GM19438 (cell line): ENCODE measurements around the gene LRRC10.
A peak's percentile ranks its signal among the peaks of the same experiment; 100 is the strongest.
"Not testable (repeated sequence)": the region's sequence is repeated elsewhere in the genome, so short reads cannot be mapped to it uniquely, and the experiment has no call there.

Experiments used
- ATAC-seq: cut with Tn5 transposase; IDR thresholded peaks from one replicate; pipeline ENCODE4 v1.9.1; 2021; ENCODE audit warnings: low read depth; ENCODE audit not compliant: unreplicated experiment

The LRRC10 gene

GRCh38 chr12:69620077-69620476 lies 9.4 kb upstream of the LRRC10 start:
- no peak for ATAC-seq

- no peak for ATAC-seq
Measured at GRCh38 chr12:69619050-69619449, 8.3 kb upstream of the LRRC10 start.

- ATAC-seq = no peak
Measured at GRCh38 chr12:69616025-69616424, 5.3 kb upstream of the LRRC10 start.

GRCh38 chr12:69613351-69613750 lies 2.6 kb upstream of the LRRC10 start:
- no peak for ATAC-seq

- ATAC-seq = no peak
Measured at GRCh38 chr12:69610126-69610525, 581 bp downstream of the LRRC10 start.

- ATAC-seq = no peak
Measured at GRCh38 chr12:69608114-69608513, 2.6 kb downstream of the LRRC10 start.

- ATAC-seq = not testable (repeated sequence)
Measured at GRCh38 chr12:69604275-69604674, 6.4 kb downstream of the LRRC10 start.

- ATAC-seq = not testable (repeated sequence)
Measured at GRCh38 chr12:69603556-69603955, 7.2 kb downstream of the LRRC10 start.

GRCh38 chr12:69602954-69603353 lies 7.8 kb downstream of the LRRC10 start:
- ATAC-seq = no peak

- ATAC-seq = no peak
Measured at GRCh38 chr12:69601962-69602685, 8.6 kb downstream of the LRRC10 start.

- no peak for ATAC-seq
Measured at GRCh38 chr12:69600804-69601203, 9.9 kb downstream of the LRRC10 start.

- no peak for ATAC-seq
Measured at GRCh38 chr12:69598174-69598753, 12.4 kb downstream of the LRRC10 start.

- ATAC-seq = no peak
Measured at GRCh38 chr12:69595689-69596088, 15.0 kb downstream of the LRRC10 start.

- ATAC-seq = no peak
Measured at GRCh38 chr12:69589082-69589481, 21.6 kb downstream of the LRRC10 start.

GRCh38 chr12:69588527-69588926 lies 22.2 kb downstream of the LRRC10 start:
- ATAC-seq = no peak

- ATAC-seq = peak; percentile 96
Measured at GRCh38 chr12:69585189-69586062, 25.3 kb downstream of the LRRC10 start, which contains the start of gene CCT2. CCT2 (plus strand) TSS chr12:69585459; CDS start chr12:69585522, 63 bp downstream.

- no peak for ATAC-seq
Measured at GRCh38 chr12:69583203-69583602, 27.5 kb downstream of the LRRC10 start.

- no peak for ATAC-seq
Measured at GRCh38 chr12:69580074-69580473, 30.6 kb downstream of the LRRC10 start.

- ATAC-seq = no peak
Measured at GRCh38 chr12:69579029-69579428, 31.7 kb downstream of the LRRC10 start.

GRCh38 chr12:69578283-69578682 lies 32.4 kb downstream of the LRRC10 start:
- ATAC-seq = no peak

- ATAC-seq = no peak
Measured at GRCh38 chr12:69575346-69575745, 35.4 kb downstream of the LRRC10 start.
